Activated CD8-positive, alpha-beta memory T cell treated with anti-CD3 and anti-CD28 coated beads, Interleukin-2, amount 10 ng/mL, durations not matched to agents 7 days and 5 days (primary cell): ENCODE data around the gene NCAM1. TPM values are rescaled to one million over a fixed set of nuclear protein-coding genes. Genes with fewer than 3 reads are reported as not detected.

Experiments used
- ATAC-seq: fragments of 150-1000 bp; cut with Tn5 transposase; one replicate; pipeline ENCODE4 v1.10.0; 2021; ENCODE audit warnings: moderate library complexity
- CTCF ChIA-PET: fragments of 350-600 bp; sonication (Branson Sonifier 250); formaldehyde crosslinking; loops from one replicate; lab custom pipeline; 2021; ENCODE audit warnings: antibody characterized with exemption; lab: Charles Lee
- DNase-seq: peaks from one replicate; pipeline ENCODE4 v3.0.0-alpha.2; 2020
- H3K27ac Mint-ChIP-seq: one replicate; pipeline ENCODE4 v1.8.0; 2021; ENCODE audit warnings: mild to moderate bottlenecking, mixed read lengths
- H3K27me3 Mint-ChIP-seq: one replicate; pipeline ENCODE4 v1.8.0; 2021; ENCODE audit warnings: mixed read lengths
- H3K36me3 Mint-ChIP-seq: one replicate; pipeline ENCODE4 v1.8.0; 2021; ENCODE audit warnings: mild to moderate bottlenecking, mixed read lengths
- H3K4me1 Mint-ChIP-seq: one replicate; pipeline ENCODE4 v1.8.0; 2021; ENCODE audit warnings: mixed read lengths
- H3K4me3 Mint-ChIP-seq: one replicate; pipeline ENCODE4 v1.8.0; 2021; ENCODE audit warnings: mild to moderate bottlenecking, moderate library complexity, mixed read lengths
- H3K9me3 Mint-ChIP-seq: one replicate; pipeline ENCODE4 v1.8.0; 2022; ENCODE audit warnings: low read depth, mixed read lengths
- total RNA-seq, 2 experiments: library from RNA; stranded (reverse); gene quantifications; one replicate each; pipeline ENCODE4 v1.2.3, GENCODE V29; 2021

The NCAM1 gene
- total RNA-seq, 2 experiments from 2014 or later: 1.8 to 4.1 TPM

DNA sequence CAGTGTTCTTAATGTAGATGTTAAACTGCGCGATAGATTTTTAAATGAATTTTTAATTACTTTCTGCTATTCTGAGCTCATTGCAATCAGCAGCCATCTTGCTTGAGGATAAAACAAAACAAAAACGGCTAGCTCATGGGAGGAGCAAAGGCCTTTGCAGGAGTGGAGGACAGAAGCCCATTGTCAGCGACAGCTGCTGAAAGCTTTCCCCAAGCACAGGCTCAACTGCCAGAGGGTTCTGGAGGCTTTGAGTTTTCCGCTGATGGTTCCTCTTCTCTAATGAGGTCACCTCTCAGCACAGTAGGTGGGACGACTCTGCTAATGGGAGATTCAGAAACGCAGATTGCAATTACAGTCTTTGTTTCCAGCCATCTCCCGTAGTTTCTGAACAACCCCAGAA is 186.0 kb downstream of the NCAM1 start:
- Mint-ChIP-seq H3K9me3 (no peaks in the 10 kb centered on the region), H3K36me3 (no peaks in the 10 kb centered on the region), H3K4me1 (no peaks in the 10 kb centered on the region), H3K27ac (no peak overlapping the region), H3K4me3 (no peak overlapping the region), H3K27me3 (peaks cover 10% of the 10 kb centered on the region)
- DNase-seq (no peak), ATAC-seq (no peak)
- CTCF ChIA-PET: no interaction called here

DNA sequence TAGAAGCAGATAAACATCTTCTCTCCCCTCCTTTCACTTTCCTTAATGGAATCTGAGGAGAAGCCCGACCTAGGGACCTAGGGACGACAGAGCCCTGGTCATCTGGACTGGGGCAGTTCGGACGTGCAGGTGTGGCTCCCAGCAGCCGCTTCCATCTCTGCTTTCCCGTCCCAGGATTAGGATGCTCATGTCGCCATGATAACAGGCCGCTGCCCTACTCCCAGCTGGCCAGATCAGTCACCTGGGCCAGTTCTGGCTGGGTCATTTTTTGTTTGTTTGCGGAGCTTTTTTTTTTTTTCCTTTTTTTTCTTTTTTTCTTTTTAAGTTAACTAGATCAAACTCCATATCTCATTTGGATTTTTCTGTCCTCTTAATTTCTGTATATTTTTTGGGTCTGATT is 186.9 kb downstream of the NCAM1 start:
- no peaks in the 10 kb centered on the region for H3K36me3 Mint-ChIP-seq
- H3K27me3 Mint-ChIP-seq: peaks cover 10% of the 10 kb centered on the region
- no peaks in the 10 kb centered on the region for H3K4me1 Mint-ChIP-seq
- H3K4me3 Mint-ChIP-seq: no peak overlapping the region
- CTCF ChIA-PET: no interaction called here
- DNase-seq (no peak), ATAC-seq (no peak)
- no peak overlapping the region for H3K27ac Mint-ChIP-seq
- H3K9me3 Mint-ChIP-seq: no peaks in the 10 kb centered on the region

DNA sequence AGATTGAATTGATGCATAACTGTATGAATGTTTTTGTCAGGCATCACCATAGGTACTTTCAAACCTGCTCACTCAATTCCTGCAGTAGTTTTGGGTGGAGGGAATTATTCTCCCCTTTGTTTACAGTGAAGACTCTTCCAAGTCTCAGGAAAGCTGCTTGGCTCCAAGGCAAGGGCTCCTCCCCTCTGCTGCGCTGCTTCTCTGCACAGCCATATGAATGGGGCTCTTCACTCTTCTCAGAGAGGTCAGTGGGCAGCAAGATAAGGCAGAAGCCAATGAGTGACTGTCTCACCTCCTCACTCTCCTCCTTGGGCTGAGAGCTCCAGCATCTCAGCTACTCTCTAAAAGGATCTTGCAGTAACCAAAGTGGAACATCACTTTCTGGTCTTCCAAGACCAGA is 187.4 kb downstream of the NCAM1 start:
- Mint-ChIP-seq H3K27ac (no peak overlapping the region), H3K9me3 (no peaks in the 10 kb centered on the region), H3K4me3 (no peak overlapping the region), H3K4me1 (no peaks in the 10 kb centered on the region), H3K36me3 (no peaks in the 10 kb centered on the region), H3K27me3 (peaks cover 8% of the 10 kb centered on the region)
- CTCF ChIA-PET: no interaction called here
- DNase-seq (no peak), ATAC-seq (no peak)

DNA sequence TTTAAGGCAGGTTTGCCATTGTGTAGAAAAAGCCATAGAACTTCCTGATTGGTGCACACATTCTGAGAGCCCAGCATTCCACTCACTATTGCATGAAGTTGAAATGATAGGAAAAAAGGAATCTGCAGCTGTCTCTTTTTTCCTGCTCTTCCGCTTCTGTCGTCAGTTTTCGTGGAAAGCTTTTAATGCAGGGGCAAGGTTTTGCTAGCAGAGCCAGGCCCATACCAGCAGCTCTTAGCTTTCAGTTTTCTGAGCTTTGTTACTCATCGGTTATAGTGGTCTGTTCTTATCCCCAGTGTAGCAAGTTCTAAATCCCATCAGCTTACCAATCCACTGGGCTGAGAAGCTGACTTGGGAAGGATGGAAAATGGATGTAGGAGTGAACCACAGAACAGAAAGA is 190.3 kb downstream of the NCAM1 start:
- Mint-ChIP-seq H3K4me3 (no peak overlapping the region), H3K27ac (no peak overlapping the region), H3K4me1 (no peaks in the 10 kb centered on the region), H3K36me3 (no peaks in the 10 kb centered on the region), H3K27me3 (peaks cover 2% of the 10 kb centered on the region), H3K9me3 (no peaks in the 10 kb centered on the region)
- no peak for DNase-seq
- CTCF ChIA-PET: no interaction called here
- ATAC-seq: no peak

DNA sequence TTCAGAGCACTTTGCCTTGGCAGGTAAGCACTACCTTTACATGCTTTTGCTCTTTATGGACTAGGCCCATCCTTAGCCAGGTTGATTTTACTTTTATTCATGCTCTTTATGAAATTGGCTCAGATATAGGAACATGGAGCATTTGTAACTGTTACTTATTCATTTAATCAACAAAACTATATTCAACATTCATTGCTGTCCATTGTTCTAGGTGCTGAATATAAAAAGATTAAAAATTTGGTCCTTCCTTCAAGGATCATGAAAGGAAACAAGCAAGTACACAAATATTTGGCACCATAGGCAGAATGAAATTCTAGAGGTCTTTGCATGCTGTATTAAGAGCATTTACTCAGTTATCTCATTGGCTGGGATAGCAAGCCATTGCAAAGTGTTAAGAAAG is 191.3 kb downstream of the NCAM1 start:
- H3K27ac Mint-ChIP-seq: no peak overlapping the region
- H3K27me3 Mint-ChIP-seq: peaks cover 2% of the 10 kb centered on the region
- CTCF ChIA-PET: no interaction called here
- no peaks in the 10 kb centered on the region for H3K36me3 Mint-ChIP-seq
- H3K9me3 Mint-ChIP-seq: no peaks in the 10 kb centered on the region
- no peaks in the 10 kb centered on the region for H3K4me1 Mint-ChIP-seq
- ATAC-seq (no peak), DNase-seq (no peak)
- no peak overlapping the region for H3K4me3 Mint-ChIP-seq

DNA sequence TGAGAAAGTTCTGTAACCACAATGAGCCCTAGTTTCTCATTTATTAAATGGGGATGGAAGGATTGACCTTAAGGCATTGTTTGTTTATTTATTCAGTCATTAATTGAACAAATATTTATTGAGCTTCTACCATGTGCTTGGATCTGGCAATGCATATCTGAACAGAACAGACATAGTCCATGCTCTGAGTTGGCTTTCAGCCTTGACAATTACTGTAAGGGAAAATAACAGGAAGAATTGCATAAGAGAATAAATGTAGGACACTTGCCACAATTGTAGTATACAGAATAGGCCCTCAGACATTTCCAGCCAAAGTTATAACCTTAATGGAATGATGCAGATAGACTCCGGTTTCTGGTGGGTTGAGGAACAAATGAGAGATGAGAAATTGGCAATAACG is 192.6 kb downstream of the NCAM1 start:
- H3K27me3 Mint-ChIP-seq: peaks cover 2% of the 10 kb centered on the region
- no peak for DNase-seq
- CTCF ChIA-PET: no interaction called here

DNA sequence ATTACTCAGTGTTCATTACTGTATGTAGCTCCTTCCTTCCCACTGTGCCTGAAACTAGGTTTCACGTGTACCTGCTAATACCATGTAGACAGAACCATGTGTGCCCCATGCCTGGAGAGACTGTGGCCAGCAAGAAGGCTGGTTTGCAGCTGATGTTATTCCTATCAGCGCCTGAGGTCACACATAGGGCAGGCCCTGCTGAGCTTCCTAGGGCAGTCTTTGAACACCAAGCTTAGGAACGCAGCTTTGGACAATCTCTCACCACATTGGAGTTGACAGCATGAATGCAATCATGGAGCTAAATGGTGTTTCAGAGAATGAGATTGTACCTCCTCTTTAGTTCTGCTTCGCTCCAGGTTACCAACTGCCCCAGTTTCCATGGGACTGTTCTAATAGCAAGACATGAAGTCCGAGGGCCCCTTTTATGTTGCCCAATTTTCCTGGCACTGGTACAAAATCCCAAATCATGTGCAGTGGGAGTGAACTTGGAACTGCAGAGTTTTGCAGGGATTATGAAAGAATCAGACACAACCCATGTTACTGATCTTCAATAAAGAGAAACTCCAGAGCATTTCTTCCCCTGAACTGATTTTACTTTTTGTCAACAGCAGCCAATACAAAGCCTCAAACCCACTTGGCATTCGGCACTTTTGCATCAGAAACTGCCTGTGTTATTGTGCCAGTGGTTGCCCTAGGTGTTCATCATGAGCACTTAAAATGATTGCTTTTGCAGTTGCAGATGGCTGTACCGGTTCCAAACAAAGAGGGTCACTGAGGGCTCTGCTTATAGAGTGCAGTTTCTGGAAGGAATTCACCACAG is 199.0 kb downstream of the NCAM1 start:
- H3K27me3 Mint-ChIP-seq: no peaks in the 10 kb centered on the region
- H3K36me3 Mint-ChIP-seq: no peaks in the 10 kb centered on the region
- no peak overlapping the region for H3K27ac Mint-ChIP-seq
- no peaks in the 10 kb centered on the region for H3K9me3 Mint-ChIP-seq
- ATAC-seq (no peak), DNase-seq (no peak)
- no peaks in the 10 kb centered on the region for H3K4me1 Mint-ChIP-seq
- CTCF ChIA-PET: no interaction called here
- H3K4me3 Mint-ChIP-seq: no peak overlapping the region

More for the DNA sequence above, 192.6 kb downstream of the NCAM1 start:
- Mint-ChIP-seq H3K27ac (no peak overlapping the region), H3K4me3 (no peak overlapping the region), H3K36me3 (no peaks in the 10 kb centered on the region), H3K9me3 (no peaks in the 10 kb centered on the region), H3K4me1 (no peaks in the 10 kb centered on the region)
- no peak for ATAC-seq

DNA sequence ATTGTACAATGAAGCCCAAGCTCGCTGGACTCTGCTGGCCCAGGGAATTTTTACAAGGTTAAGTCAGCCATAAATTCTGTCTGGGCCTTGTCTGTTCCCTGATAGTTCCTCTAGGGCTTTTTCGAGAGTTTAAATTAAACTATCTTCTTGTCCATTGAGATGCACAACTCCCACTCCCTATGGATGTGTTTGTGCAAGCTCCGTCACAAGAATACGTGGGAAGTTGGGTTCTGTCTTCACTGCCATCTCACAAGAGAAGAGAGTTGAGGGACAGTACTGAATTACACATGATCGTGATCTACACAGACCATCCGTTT is 199.5 kb downstream of the NCAM1 start:
- Mint-ChIP-seq H3K36me3 (no peaks in the 10 kb centered on the region), H3K4me3 (no peak overlapping the region), H3K27ac (no peak overlapping the region), H3K27me3 (no peaks in the 10 kb centered on the region), H3K4me1 (no peaks in the 10 kb centered on the region), H3K9me3 (no peaks in the 10 kb centered on the region)
- CTCF ChIA-PET: no interaction called here
- no peak for ATAC-seq
- DNase-seq: no peak

DNA sequence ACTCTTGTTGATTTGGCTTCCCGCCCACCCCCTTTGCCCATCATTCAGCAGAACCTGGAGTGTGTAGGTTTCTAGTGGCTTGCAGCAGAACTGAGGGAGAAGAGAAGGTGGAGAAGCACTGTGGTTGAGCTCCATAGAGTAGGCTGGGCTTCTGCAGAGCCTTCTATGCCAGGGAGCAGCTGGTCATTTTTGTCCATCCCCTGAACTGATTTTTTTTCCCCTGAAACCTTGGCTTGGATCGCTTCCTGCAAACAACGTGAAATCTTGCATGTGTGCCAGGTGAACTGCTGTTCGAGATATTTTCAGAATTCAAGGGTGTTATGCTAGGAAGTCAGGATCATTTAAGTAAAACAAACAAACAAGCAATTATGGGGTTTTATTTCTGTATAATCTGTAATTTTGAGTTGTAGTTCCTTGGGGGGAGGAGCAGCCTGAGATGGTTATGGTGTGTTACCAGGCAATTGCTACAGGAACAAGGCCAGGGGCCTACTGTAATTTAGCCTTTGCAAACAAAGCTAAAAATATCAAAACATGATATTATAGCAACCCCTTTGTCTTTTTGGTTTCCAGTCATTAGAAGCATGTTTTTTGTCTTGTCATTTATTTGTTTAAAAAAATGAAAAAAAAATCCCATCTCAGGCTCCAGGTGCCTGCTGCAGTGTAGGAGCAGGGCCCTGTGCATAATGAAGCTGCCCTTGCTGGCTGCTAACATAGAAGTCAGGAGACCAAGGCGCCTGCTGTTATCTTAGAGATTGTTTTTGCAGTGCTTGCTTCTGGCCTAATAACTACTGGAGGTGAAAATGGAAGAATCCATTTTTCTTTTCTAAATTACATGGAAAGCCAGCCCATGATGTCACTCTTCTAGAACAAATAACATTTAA is 200.7 kb downstream of the NCAM1 start:
- CTCF ChIA-PET: no interaction called here
- no peak overlapping the region for H3K27ac Mint-ChIP-seq
- no peaks in the 10 kb centered on the region for H3K36me3 Mint-ChIP-seq
- DNase-seq: no peak
- no peaks in the 10 kb centered on the region for H3K27me3 Mint-ChIP-seq
- H3K4me1 Mint-ChIP-seq: no peaks in the 10 kb centered on the region
- no peak overlapping the region for H3K4me3 Mint-ChIP-seq
- H3K9me3 Mint-ChIP-seq: no peaks in the 10 kb centered on the region
- no peak for ATAC-seq

DNA sequence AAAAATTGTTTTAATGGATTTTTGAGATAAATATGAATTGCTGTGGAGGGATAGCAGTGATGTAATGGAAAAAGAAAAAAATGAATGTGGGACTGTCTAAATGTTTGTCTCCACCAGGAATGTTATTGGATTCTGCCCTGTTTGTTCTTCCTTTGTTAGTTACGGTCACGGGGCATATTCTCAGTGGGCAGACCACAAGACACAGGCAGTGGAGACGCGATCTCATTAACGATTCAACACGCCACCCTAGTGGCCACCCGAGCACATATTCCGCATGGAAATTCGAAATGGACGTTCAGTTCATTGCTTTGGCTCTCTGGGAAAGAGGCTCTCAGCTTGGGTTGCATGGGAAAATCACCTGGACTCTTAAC is 201.4 kb downstream of the NCAM1 start:
- Mint-ChIP-seq H3K9me3 (no peaks in the 10 kb centered on the region), H3K4me1 (no peaks in the 10 kb centered on the region), H3K4me3 (no peak overlapping the region), H3K27ac (no peak overlapping the region), H3K36me3 (no peaks in the 10 kb centered on the region), H3K27me3 (no peaks in the 10 kb centered on the region)
- ATAC-seq: no peak
- no peak for DNase-seq
- CTCF ChIA-PET: no interaction called here

DNA sequence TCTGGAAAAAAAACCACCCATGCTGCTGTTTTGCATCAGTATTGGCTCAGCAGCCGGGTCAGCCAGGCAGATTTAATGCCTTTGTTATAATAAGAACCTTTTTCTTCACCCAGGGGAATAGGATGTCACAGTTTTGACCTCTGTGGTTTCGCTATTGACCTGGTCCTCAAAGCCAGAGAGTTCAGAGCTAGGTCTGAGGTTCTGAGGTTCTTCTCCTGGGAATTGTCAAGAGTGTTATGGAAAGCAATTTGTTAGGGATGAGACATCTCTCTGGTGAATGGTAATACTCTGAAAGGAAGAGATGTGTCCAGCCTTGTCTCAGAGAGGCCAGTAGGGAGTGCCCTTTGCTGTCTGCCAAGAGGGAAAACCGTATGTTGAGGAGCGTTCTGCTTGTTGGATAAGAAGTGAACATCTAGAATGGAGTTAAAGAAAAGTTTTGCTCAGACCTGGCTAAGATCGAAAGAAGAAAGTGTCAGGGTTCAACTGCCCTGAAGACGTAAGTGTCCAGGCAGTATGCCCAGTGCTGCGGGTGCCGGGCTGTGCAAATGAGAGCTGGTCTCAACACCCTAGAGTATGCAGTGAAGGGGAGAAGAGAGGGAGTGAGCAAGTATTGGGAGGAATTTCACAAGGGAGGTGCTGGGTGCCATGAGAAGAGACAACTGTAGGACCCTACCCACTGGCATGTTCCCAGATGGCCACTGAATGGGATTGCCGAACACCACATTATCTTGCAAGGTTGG is 202.2 kb downstream of the NCAM1 start:
- CTCF ChIA-PET: no interaction called here
- H3K36me3 Mint-ChIP-seq: no peaks in the 10 kb centered on the region
- H3K27me3 Mint-ChIP-seq: no peaks in the 10 kb centered on the region
- DNase-seq (no peak), ATAC-seq (no peak)
- no peak overlapping the region for H3K4me3 Mint-ChIP-seq
- no peaks in the 10 kb centered on the region for H3K4me1 Mint-ChIP-seq
- no peaks in the 10 kb centered on the region for H3K9me3 Mint-ChIP-seq
- no peak overlapping the region for H3K27ac Mint-ChIP-seq

DNA sequence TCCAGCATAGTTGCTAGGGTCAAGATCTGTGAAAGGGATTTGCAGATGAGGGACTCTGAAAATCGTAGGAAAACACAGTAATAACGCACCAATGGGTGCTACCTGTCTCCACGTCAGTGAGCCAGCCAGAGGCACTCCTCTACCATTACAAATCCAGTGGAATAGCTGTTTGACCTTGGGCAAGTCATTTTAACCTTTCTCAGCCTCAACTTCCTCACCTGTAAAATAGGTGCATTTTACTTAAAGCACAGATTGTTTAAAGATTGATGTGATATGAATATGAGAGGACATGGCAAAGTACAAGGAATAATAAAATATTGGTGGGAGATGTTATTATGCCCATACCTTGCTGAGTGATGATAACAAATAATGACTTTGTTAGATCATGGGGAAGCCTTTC is 205.1 kb downstream of the NCAM1 start:
- CTCF ChIA-PET: no interaction called here
- H3K27ac Mint-ChIP-seq: no peak overlapping the region

DNA sequence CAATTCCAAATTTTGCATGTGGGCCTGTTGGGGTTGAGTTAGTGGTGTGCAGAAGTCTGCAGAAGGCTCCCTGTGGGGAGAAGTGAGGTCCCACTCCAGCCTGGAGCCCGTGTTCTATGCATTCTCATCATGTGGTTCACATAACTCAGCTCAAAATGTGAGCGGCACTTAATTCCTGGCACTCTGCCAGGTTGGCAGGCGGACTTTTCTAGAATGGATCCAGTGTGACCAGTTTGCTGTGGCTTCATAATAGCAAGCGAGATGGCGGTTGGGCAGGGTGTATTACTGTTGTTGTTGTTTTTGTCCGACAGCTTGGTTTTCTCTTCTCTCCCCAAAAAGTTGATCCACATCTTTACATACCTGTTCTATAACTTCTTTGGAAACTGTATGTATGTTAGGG is 206.4 kb downstream of the NCAM1 start:
- no peak for ATAC-seq
- DNase-seq: no peak
- no peak overlapping the region for H3K4me3 Mint-ChIP-seq
- H3K4me1 Mint-ChIP-seq: no peaks in the 10 kb centered on the region
- peaks cover 6% of the 10 kb centered on the region for H3K27me3 Mint-ChIP-seq
- H3K9me3 Mint-ChIP-seq: no peaks in the 10 kb centered on the region
- no peak overlapping the region for H3K27ac Mint-ChIP-seq
- no peaks in the 10 kb centered on the region for H3K36me3 Mint-ChIP-seq
- CTCF ChIA-PET: no interaction called here

More for the DNA sequence above, 205.1 kb downstream of the NCAM1 start:
- no peak overlapping the region for H3K4me3 Mint-ChIP-seq
- no peaks in the 10 kb centered on the region for H3K9me3 Mint-ChIP-seq
- H3K36me3 Mint-ChIP-seq: no peaks in the 10 kb centered on the region
- H3K27me3 Mint-ChIP-seq: peaks cover 2% of the 10 kb centered on the region
- no peak for ATAC-seq
- no peaks in the 10 kb centered on the region for H3K4me1 Mint-ChIP-seq
- no peak for DNase-seq
